GM19397 (cell line): ENCODE data around the gene SPTBN5.

ENCODE experiments used
- ATAC-seq: cut with Tn5 transposase; IDR thresholded peaks from one replicate; pipeline ENCODE4 v1.9.1; 2021; ENCODE audit warnings: mild to moderate bottlenecking, moderate library complexity; ENCODE audit not compliant: unreplicated experiment

Gene SPTBN5

DNA sequence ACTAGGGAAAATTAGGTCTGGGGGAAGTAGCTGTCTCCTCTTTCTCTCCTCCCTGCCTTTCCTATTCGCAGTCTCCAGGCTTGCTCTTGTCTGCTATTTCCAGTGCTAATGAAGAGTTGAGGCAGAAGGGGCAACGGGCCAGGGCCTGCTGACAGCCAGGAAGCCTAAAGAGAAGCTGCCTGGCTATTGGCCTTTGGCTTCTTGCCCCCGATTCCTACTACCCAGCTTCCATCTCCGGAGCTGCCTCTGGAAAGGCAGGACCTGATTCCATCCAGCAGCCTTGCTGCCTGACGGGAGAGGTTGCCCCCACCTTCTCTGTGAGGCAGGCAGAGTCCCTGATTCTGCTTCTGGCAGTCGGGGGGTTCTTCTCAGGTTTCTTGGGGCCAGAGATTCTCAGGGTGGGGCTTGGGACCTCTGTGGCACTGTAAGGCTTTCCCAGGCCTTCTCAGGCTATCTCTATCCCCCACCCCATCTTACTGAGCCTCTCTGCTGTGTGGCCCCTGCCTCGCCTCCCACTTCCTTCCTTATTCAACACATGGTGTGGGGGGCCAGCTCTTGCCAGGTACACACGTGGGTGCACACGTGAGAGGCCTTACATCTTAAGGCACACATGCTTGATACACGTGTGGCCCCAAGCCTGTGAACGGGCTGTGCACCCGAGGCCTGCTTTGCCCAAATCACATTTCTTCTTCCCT, 84.2 kb downstream of the SPTBN5 start:
- ATAC-seq, result no peak

DNA sequence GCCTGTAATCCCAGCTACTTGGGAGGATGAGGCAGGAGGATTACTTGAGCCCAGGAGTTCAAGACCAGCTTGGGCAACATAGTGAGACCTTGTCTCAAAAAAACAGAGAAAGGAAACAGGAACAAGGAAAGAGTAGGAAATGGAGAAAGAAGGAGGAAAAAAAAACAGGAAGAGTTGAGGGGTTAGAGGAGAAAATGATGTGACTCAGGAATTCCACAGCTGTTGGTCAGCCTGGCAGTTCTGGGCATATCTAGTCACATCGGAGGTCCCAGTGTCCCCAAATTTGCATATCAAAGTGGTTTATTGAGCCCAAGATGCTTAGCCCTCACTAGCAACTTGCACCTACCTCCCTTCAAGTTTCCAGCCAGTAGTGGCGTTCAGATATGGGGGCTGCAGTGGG, 84.7 kb downstream of the SPTBN5 start:
- no peak for ATAC-seq

GRCh38 chr15:41806291-41807181, 87.3 kb downstream of the SPTBN5 start:
- ATAC-seq, result no peak

GRCh38 chr15:41805711-41806110, 88.1 kb downstream of the SPTBN5 start:
- ATAC-seq, result no peak

GRCh38 chr15:41804916-41805666, 88.8 kb downstream of the SPTBN5 start:
- no peak for ATAC-seq

- no peak for ATAC-seq
Observed at GRCh38 chr15:41804361-41804760, 89.5 kb downstream of the SPTBN5 start.

GRCh38 chr15:41801850-41802455, 91.9 kb downstream of the SPTBN5 start:
- ATAC-seq, result no peak

DNA sequence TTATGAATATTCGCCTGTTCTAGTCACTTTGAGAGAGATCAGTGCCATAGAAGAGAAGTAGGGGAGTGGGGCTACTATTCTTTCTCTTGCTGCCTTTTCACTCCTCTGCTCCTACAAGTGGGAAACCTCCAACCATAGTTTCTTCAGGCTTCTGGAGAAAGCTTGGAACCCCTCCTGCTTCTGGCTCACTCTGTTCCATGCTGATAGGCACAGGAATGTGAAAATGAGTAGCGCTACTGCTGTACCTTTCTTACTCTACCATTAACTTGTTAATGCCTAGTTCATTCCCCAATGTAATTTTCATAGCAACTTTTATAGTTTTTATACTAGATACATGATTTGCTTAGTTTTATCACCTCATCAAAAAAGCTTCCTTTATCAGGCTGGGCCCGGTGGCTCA, 92.7 kb downstream of the SPTBN5 start:
- no peak for ATAC-seq

GRCh38 chr15:41799488-41799805, 94.4 kb downstream of the SPTBN5 start:
- ATAC-seq, result no peak

- ATAC-seq, result no peak
Observed at GRCh38 chr15:41798607-41799487, 95.0 kb downstream of the SPTBN5 start.
